Measurements from ENCODE around the gene BBC3. TPM values are rescaled to one million over a fixed set of nuclear protein-coding genes. Genes with fewer than 3 reads are reported as not detected.

Gene BBC3
- total and polyA plus RNA-seq, 2 experiments from 2014 or later, result 6.3 to 14.6 TPM

GRCh38 chr19:47187797-47188196 lies 43.2 kb downstream of the BBC3 start:
- in situ Hi-C loops (cut with MboI), result no loop called here
- H3K27me3 ChIP-seq (replicated peaks; ENCODE audit: insufficient read depth), result no peaks in the 10 kb centered on the region
- no peak overlapping the region for H3K9ac ChIP-seq
- H3K4me1 ChIP-seq (ENCODE audit: insufficient read depth), result peaks cover 19% of the 10 kb centered on the region
- H3K27ac ChIP-seq, result no peak overlapping the region
- no peak overlapping the region for H3K4me3 ChIP-seq
- no peaks in the 10 kb centered on the region for H3K9me2 ChIP-seq (ENCODE audit: insufficient read depth)
- H3K36me3 ChIP-seq (ENCODE audit: low read depth), result peaks cover 5% of the 10 kb centered on the region; the same call in 1 of the 2 replicates
- no peaks in the 10 kb centered on the region for H4K20me1 ChIP-seq (ENCODE audit: insufficient read depth)
- DNase-seq, result no peak
- peaks cover 23% of the 10 kb centered on the region for H3F3A ChIP-seq (ENCODE audit: insufficient read depth)
- 89 to 95% methylated on average over 6 of the region's 6 CpGs for WGBS, 2 experiments (ENCODE audit: low coverage in 1 of 2, low lambda C conversion rate in 2 of 2, missing lambda C conversion rate in 2 of 2)
- TF ChIP-seq EZH2phosphoT487 (IDR thresholded peaks at IDR 0.05; ENCODE audit: insufficient read depth, low read depth) (no peak), EZH2 (IDR thresholded peaks at IDR 0.05; ENCODE audit: insufficient read depth, poor library complexity, severe bottlenecking) (no peak)
- H3K79me2 ChIP-seq (ENCODE audit: insufficient read depth), result peaks cover 63% of the 10 kb centered on the region
- no peak overlapping the region for H2AFZ ChIP-seq
- no peak overlapping the region for H3K4me2 ChIP-seq (ENCODE audit: unreplicated experiment)
- no peaks in the 10 kb centered on the region for H3K9me3 ChIP-seq (ENCODE audit: low read depth)

- Histone ChIP-seq H2AFZ (no peak overlapping the region), H3K36me3 (ENCODE audit: low read depth) (peaks cover 5% of the 10 kb centered on the region; the same call in 1 of the 2 replicates), H3K9ac (no peak overlapping the region), H3K4me1 (ENCODE audit: insufficient read depth) (peaks cover 19% of the 10 kb centered on the region), H3K9me3 (ENCODE audit: low read depth) (no peaks in the 10 kb centered on the region), H3K79me2 (ENCODE audit: insufficient read depth) (peaks cover 63% of the 10 kb centered on the region), H4K20me1 (ENCODE audit: insufficient read depth) (no peaks in the 10 kb centered on the region), H3K4me3 (no peak overlapping the region), H3F3A (ENCODE audit: insufficient read depth) (peaks cover 23% of the 10 kb centered on the region), H3K4me2 (ENCODE audit: unreplicated experiment) (no peak overlapping the region), H3K27me3 (replicated peaks; ENCODE audit: insufficient read depth) (no peaks in the 10 kb centered on the region), H3K27ac (no peak overlapping the region), H3K9me2 (ENCODE audit: insufficient read depth) (no peaks in the 10 kb centered on the region)
- DNase-seq, result no peak
- in situ Hi-C loops (cut with MboI), result no loop called here
- TF ChIP-seq EZH2phosphoT487 (IDR thresholded peaks at IDR 0.05; ENCODE audit: insufficient read depth, low read depth) (no peak), EZH2 (IDR thresholded peaks at IDR 0.05; ENCODE audit: insufficient read depth, poor library complexity, severe bottlenecking) (no peak)
- WGBS, 2 experiments (ENCODE audit: low coverage in 1 of 2, low lambda C conversion rate in 2 of 2, missing lambda C conversion rate in 2 of 2), result 48 to 50% methylated on average over 2 of the region's 2 CpGs
Observed at GRCh38 chr19:47187335-47187655, 43.7 kb downstream of the BBC3 start.

- in situ Hi-C loops (cut with MboI), result no loop called here
- Histone ChIP-seq H2AFZ (no peak overlapping the region), H4K20me1 (ENCODE audit: insufficient read depth) (no peaks in the 10 kb centered on the region), H3F3A (ENCODE audit: insufficient read depth) (peaks cover 23% of the 10 kb centered on the region), H3K4me1 (ENCODE audit: insufficient read depth) (peaks cover 19% of the 10 kb centered on the region), H3K36me3 (ENCODE audit: low read depth) (peaks cover 5% of the 10 kb centered on the region; the same call in 1 of the 2 replicates), H3K4me2 (ENCODE audit: unreplicated experiment) (no peak overlapping the region), H3K27me3 (replicated peaks; ENCODE audit: insufficient read depth) (no peaks in the 10 kb centered on the region), H3K9me3 (ENCODE audit: low read depth) (no peaks in the 10 kb centered on the region), H3K27ac (no peak overlapping the region), H3K9me2 (ENCODE audit: insufficient read depth) (no peaks in the 10 kb centered on the region), H3K79me2 (ENCODE audit: insufficient read depth) (peaks cover 62% of the 10 kb centered on the region), H3K9ac (no peak overlapping the region), H3K4me3 (no peak overlapping the region)
- DNase-seq, result no peak
- TF ChIP-seq EZH2 (IDR thresholded peaks at IDR 0.05; ENCODE audit: insufficient read depth, poor library complexity, severe bottlenecking), result no peak
- TF ChIP-seq EZH2phosphoT487 (IDR thresholded peaks at IDR 0.05; ENCODE audit: insufficient read depth, low read depth), result no peak
- 83 to 87% methylated on average over 17 of the region's 17 CpGs for WGBS, 2 experiments (ENCODE audit: low coverage in 1 of 2, low lambda C conversion rate in 2 of 2, missing lambda C conversion rate in 2 of 2)
Observed at GRCh38 chr19:47186446-47187334, 44.3 kb downstream of the BBC3 start.

GRCh38 chr19:47183601-47184000 lies 47.4 kb downstream of the BBC3 start:
- H3K9ac ChIP-seq, result no peak overlapping the region
- H3K27me3 ChIP-seq (replicated peaks; ENCODE audit: insufficient read depth), result no peaks in the 10 kb centered on the region
- peaks cover 74% of the 10 kb centered on the region for H3K79me2 ChIP-seq (ENCODE audit: insufficient read depth)
- no peaks in the 10 kb centered on the region for H3K4me1 ChIP-seq (ENCODE audit: insufficient read depth)
- no peaks in the 10 kb centered on the region for H3K9me2 ChIP-seq (ENCODE audit: insufficient read depth)
- no peak overlapping the region for H2AFZ ChIP-seq
- H3K9me3 ChIP-seq (ENCODE audit: low read depth), result no peaks in the 10 kb centered on the region
- no peak overlapping the region for H3K4me3 ChIP-seq
- no peak overlapping the region for H3K27ac ChIP-seq
- in situ Hi-C loops (cut with MboI), result no loop called here
- 18 to 25% methylated on average over 2 of the region's 2 CpGs for WGBS, 2 experiments (ENCODE audit: low coverage in 1 of 2, low lambda C conversion rate in 2 of 2, missing lambda C conversion rate in 2 of 2)
- no peak for DNase-seq
- no peaks in the 10 kb centered on the region for H3F3A ChIP-seq (ENCODE audit: insufficient read depth)
- H4K20me1 ChIP-seq (ENCODE audit: insufficient read depth), result 0 out of 2 replicates have a peak, but pooled peaks cover 5% of the 10 kb centered on the region
- TF ChIP-seq EZH2phosphoT487 (IDR thresholded peaks at IDR 0.05; ENCODE audit: insufficient read depth, low read depth), result no peak
- no peak for TF ChIP-seq EZH2 (IDR thresholded peaks at IDR 0.05; ENCODE audit: insufficient read depth, poor library complexity, severe bottlenecking)
- H3K36me3 ChIP-seq (ENCODE audit: low read depth), result peaks cover 5% of the 10 kb centered on the region
- H3K4me2 ChIP-seq (ENCODE audit: unreplicated experiment), result no peak overlapping the region

Measured in GM23248 (cell line).